AG10803 (cell line): ENCODE results near the gene SAMD14.

Source experiments
- DNase-seq: peaks from one replicate; pipeline ENCODE4 v3.0.0; 2010; ENCODE audit warnings: low read depth
- H3K4me3 ChIP-seq: 2 replicates; pipeline ENCODE4 v1.5.1; 2011; ENCODE audit warnings: mild to moderate bottlenecking, low read length, control low read depth
- CTCF ChIP-seq: conservative IDR thresholded peaks from 2 replicates; pipeline ENCODE4 v1.5.1; 2011; ENCODE audit warnings: mild to moderate bottlenecking, low read length, control low read depth, inconsistent platforms

The SAMD14 gene

GRCh38 chr17:50151041-50151936 is 21.3 kb upstream of the SAMD14 start:
- H3K4me3 ChIP-seq, result peak overlapping the region; percentile 79
- peak; percentile 64 for TF ChIP-seq CTCF
- DNase-seq, result peak; percentile 87

GRCh38 chr17:50150354-50151040 is 20.5 kb upstream of the SAMD14 start, which contains the start of gene PPP1R9B:
PPP1R9B (minus strand) TSS chr17:50150677; CDS start chr17:50150513, 164 bp downstream.
- H3K4me3 ChIP-seq, result peak within 1 kb of the TSS; percentile 79
- no peak for TF ChIP-seq CTCF
- DNase-seq, result no peak

- peak; percentile 60 for DNase-seq
- no peak for TF ChIP-seq CTCF
- H3K4me3 ChIP-seq, result peak overlapping the region; percentile 79
Observed at GRCh38 chr17:50149417-50150353, 19.7 kb upstream of the SAMD14 start.

GRCh38 chr17:50149091-50149416 is 19.1 kb upstream of the SAMD14 start:
- no peak for DNase-seq
- H3K4me3 ChIP-seq, result peak overlapping the region; percentile 79
- TF ChIP-seq CTCF, result no peak

GRCh38 chr17:50148226-50149090 is 18.5 kb upstream of the SAMD14 start:
- DNase-seq, result peak; percentile 31

More at GRCh38 chr17:50148226-50149090, 18.5 kb upstream of the SAMD14 start:
- peak; percentile 46 for TF ChIP-seq CTCF
- H3K4me3 ChIP-seq, result peak overlapping the region; percentile 79
